RWPE1 (cell line): ENCODE data around the gene CFAP157.

Experiments
- CTCF ChIA-PET: fragments of 350-600 bp; sonication (Branson Sonifier 250); formaldehyde crosslinking; extraction: SDS; loops from one replicate; lab custom pipeline; 2021; lab: Yijun Ruan, JAX
- POLR2A ChIA-PET: fragments of 400-600 bp; formaldehyde crosslinking; extraction: SDS; loops from one replicate; lab custom pipeline; 2020; ENCODE audit warnings: antibody characterized with exemption; ENCODE audit not compliant: low non-redundant PET; lab: Yijun Ruan, JAX
- DNase-seq: peaks from one replicate; pipeline ENCODE4 v3.0.0; 2012; ENCODE audit warnings: low spot score
- H3K27ac ChIP-seq: fragments of 450-650 bp; 2 replicates; pipeline ENCODE4 v1.5.1; 2017
- TF ChIP-seq, protein P1 (sequence below): fragments of 450-650 bp; conservative IDR thresholded peaks from 2 replicates; pipeline ENCODE4 v1.5.1; 2017; ENCODE audit warnings: low read depth, mild to moderate bottlenecking

CFAP157 gene

DNA sequence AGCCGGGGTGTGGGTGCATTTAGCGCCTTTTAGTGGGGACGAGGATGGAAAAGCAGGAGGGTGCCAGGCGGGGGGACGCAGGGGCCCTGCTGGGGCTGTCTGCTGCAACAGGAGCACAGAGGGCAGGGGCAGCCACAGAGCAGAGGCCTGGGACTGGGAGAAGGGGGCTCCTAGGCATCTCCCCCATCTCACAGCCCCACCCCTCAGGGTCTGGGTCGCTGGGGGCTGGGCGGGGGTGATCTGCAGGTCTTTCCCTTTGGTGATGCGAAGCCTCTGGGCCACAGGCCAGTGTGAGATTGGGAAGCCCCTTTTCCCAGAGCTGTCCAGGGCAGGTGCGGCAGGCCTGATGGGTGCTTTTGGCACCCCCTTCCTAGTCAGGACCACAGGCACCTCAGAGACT lies 23.5 kb downstream of the CFAP157 start:
- H3K27ac ChIP-seq = peak overlapping the region; percentile 89
- TF ChIP-seq, protein P1, sequence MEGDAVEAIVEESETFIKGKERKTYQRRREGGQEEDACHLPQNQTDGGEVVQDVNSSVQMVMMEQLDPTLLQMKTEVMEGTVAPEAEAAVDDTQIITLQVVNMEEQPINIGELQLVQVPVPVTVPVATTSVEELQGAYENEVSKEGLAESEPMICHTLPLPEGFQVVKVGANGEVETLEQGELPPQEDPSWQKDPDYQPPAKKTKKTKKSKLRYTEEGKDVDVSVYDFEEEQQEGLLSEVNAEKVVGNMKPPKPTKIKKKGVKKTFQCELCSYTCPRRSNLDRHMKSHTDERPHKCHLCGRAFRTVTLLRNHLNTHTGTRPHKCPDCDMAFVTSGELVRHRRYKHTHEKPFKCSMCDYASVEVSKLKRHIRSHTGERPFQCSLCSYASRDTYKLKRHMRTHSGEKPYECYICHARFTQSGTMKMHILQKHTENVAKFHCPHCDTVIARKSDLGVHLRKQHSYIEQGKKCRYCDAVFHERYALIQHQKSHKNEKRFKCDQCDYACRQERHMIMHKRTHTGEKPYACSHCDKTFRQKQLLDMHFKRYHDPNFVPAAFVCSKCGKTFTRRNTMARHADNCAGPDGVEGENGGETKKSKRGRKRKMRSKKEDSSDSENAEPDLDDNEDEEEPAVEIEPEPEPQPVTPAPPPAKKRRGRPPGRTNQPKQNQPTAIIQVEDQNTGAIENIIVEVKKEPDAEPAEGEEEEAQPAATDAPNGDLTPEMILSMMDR = no peak
- ChIA-PET CTCF (interaction anchor here (0.8 to 1.5 kb wide), 2 partner anchors 140 to 141 kb away, joined by 3 to 5 read pairs; no protein-coding TSS in a partner anchor), POLR2A (no interaction called here)
- no peak for DNase-seq

DNA sequence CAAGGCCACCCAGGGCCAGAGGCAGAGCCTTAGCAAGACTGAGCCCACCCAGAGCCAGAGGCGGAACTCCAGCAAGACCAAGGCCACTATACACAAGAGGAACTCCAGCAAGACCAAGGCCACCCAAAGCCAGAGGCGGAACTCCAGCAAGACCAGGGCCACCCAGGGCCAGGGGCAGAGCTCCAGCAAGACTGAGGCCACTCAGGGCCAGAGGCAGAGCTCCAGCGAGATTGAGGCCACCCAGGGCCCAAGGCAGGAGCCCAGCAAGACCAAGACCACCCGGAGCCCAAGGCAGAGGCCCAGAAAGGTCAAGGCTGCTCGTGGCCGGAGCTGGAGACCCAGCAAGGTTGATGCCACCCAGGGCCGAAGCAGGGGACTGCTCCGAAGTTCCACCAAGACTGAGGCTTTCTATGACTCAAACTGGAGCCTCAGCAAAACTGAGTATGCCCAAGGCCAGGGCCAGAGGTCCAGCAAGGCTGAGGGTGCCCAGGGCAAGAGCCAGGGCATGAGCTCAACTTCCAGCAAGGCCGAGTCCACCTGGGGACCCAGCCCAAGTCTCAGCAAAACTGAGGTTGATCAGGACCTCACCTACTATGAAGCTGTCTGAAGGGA lies 24.1 kb downstream of the CFAP157 start:
- peak overlapping the region; percentile 89 for H3K27ac ChIP-seq
- no peak for DNase-seq
- CTCF ChIA-PET = interaction anchor here (0.8 to 1.5 kb wide), 3 partner anchors 141 to 190 kb away, joined by 3 to 5 read pairs (median 4); no protein-coding TSS in a partner anchor
- POLR2A ChIA-PET = interaction anchor here (0.7 kb wide), 1 partner anchor 16 kb away, joined by 4 read pairs; no protein-coding TSS in a partner anchor
- TF ChIP-seq, protein P1 = no peak

DNA sequence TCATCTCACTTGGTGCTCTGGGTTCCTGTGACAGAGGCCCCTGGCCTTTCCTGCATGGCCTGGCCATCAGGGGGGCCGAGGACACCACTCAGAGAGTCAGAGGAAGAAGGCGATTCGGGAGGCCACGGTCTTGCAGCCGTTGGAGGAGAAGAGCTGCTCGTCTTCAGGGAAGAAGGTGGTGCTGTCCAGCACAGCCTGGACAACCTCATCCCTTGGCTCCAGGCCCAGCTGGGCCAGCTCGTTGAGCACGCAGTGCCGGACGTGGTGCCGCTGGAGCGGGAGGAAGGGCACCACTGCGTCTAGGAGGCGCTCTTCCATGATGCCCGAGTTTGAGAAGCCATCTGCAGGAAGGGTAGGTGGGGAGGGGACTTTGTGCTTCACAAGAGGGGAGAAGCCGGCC lies 25.1 kb downstream of the CFAP157 start:
- H3K27ac ChIP-seq = peak overlapping the region; percentile 89
- no peak for DNase-seq
- ChIA-PET POLR2A (no interaction called here), CTCF (interaction anchor here (0.5 to 1.1 kb wide), 2 partner anchors 73 to 189 kb away, joined by 3 to 4 read pairs; no protein-coding TSS in a partner anchor)
- TF ChIP-seq, protein P1 = no peak

DNA sequence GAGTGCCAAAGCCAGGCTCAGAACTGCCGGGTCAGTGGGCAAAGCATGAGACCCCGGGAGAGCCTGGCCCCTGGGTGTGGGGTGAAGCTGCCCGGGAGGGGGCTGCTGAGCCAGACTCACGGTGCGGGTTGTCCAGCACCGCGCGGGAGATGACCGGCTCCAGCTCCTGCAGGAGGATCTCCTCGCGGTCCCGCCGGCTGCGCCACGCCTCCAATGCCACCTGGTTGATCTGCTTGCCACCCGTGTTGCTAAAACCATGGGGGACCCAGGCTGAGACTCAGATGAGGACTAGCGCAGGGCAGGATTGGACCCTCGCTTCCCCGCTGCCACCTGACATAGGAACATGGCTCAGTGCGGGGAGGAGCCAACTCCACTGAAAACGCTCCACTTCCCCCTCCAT lies 25.7 kb downstream of the CFAP157 start:
- POLR2A ChIA-PET = no interaction called here
- CTCF ChIA-PET = interaction anchor here (0.5 kb wide), 2 partner anchors 73 to 86 kb away, joined by 3 to 8 read pairs; no protein-coding TSS in a partner anchor
- H3K27ac ChIP-seq = peak overlapping the region; percentile 89
- DNase-seq = no peak
- TF ChIP-seq, protein P1 = no peak

DNA sequence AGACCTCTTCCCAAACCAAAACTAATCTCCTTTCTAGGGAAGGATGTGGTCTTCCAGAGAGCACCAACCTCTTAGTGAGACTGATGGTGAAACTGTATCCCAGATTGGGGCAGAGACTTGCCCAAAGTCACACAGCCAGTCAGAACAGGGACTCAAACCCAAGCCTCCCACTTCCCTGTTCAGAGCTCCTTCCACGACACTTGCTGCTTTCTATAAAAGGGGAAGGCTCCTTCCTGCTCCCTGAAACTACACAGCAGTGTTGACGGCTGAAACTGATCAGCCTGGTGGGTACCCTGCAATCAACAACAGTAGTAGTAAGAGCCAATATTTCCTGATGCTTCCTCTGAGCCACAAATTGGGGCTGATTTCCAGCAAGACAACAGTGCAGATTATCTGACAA lies 26.8 kb downstream of the CFAP157 start:
- TF ChIP-seq, protein P1 = no peak
- CTCF ChIA-PET = interaction anchor here (0.7 to 2.3 kb wide), 8 partner anchors 11 to 178 kb away, joined by 3 to 30 read pairs (median 12); partner anchors contain the start of genes CDK9, PTRH1 and TTC16
- POLR2A ChIA-PET = no interaction called here
- no peak for DNase-seq
- peak overlapping the region; percentile 89 for H3K27ac ChIP-seq

DNA sequence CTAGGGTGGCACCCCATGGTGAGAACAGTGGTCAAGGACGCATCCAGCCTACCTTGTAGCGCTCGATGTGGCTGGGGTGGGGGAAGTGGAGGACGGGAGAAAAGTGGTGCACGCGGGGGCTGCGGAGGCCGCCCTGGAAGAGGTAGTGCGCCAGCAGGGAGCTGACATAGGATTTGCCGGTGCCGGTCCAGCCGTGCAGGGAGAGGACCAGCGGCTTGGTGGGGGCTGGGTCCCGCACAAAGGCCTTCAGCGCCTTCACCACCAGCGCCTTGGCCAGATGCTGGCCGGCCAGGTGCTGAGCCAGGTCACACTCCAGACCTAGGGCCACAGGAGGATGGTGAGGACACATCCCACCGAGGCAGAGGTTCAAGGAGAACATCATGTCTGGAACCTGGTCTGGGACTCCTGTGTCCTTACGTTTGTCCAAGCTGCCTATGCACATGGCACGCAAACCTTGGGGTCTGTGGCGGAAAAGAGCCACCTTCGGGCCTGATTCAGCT lies 27.5 kb downstream of the CFAP157 start:
- POLR2A ChIA-PET = interaction anchor here (0.7 to 1.5 kb wide), 6 partner anchors 23 to 146 kb away, joined by 3 to 7 read pairs (median 4); no protein-coding TSS in a partner anchor
- TF ChIP-seq, protein P1 = peak; percentile 85
- DNase-seq = no peak
- CTCF ChIA-PET = interaction anchor here (0.5 to 2.3 kb wide), 45 partner anchors 9 to 244 kb away, joined by 3 to 30 read pairs (median 5); partner anchors contain the start of genes CDK9, CFAP157, PTRH1 and SH2D3C
- peak overlapping the region; percentile 89 for H3K27ac ChIP-seq
